ENCODE data around the gene PHC3.
"Not testable (repeated sequence)": the region's sequence is repeated elsewhere in the genome, so short reads cannot be mapped to it uniquely, and the experiment has no call there.

PHC3 gene

GRCh38 chr3:170114165-170114564 is 67.4 kb downstream of the PHC3 start:
- DNase-seq: not testable (repeated sequence)

- DNase-seq: no peak
Observed at GRCh38 chr3:170111147-170111771, 70.3 kb downstream of the PHC3 start.

GRCh38 chr3:170109579-170110293 is 71.8 kb downstream of the PHC3 start:
- no peak for DNase-seq

- DNase-seq: no peak
Observed at GRCh38 chr3:170108955-170109354, 72.6 kb downstream of the PHC3 start.

- no peak for DNase-seq
Observed at GRCh38 chr3:170107941-170108340, 73.6 kb downstream of the PHC3 start.

- DNase-seq: no peak
Observed at GRCh38 chr3:170102431-170102830, 79.1 kb downstream of the PHC3 start.

GRCh38 chr3:170100944-170101343 is 80.6 kb downstream of the PHC3 start:
- DNase-seq: no peak

- DNase-seq: no peak
Observed at GRCh38 chr3:170098753-170099152, 82.8 kb downstream of the PHC3 start.

- DNase-seq: no peak
Observed at GRCh38 chr3:170096342-170096741, 85.2 kb downstream of the PHC3 start.

GRCh38 chr3:170095771-170096170 is 85.8 kb downstream of the PHC3 start:
- no peak for DNase-seq

- DNase-seq: no peak
Observed at GRCh38 chr3:170092907-170093306, 88.6 kb downstream of the PHC3 start.

- DNase-seq: no peak
Observed at GRCh38 chr3:170090601-170090981, 90.9 kb downstream of the PHC3 start.

- DNase-seq: no peak
Observed at GRCh38 chr3:170089862-170090600, 91.5 kb downstream of the PHC3 start.

- no peak for DNase-seq
Observed at GRCh38 chr3:170085396-170085795, 96.1 kb downstream of the PHC3 start.

GRCh38 chr3:170083343-170083742 is 98.2 kb downstream of the PHC3 start:
- no peak for DNase-seq

- no peak for DNase-seq
Observed at GRCh38 chr3:170081079-170081741, 100.3 kb downstream of the PHC3 start.

- DNase-seq: no peak
Observed at GRCh38 chr3:170080605-170081004, 100.9 kb downstream of the PHC3 start.

GRCh38 chr3:170079536-170080165 is 101.9 kb downstream of the PHC3 start:
- no peak for DNase-seq

- DNase-seq: no peak
Observed at GRCh38 chr3:170078620-170079281, 102.8 kb downstream of the PHC3 start.

GRCh38 chr3:170077361-170077760 is 104.2 kb downstream of the PHC3 start:
- DNase-seq: no peak

GRCh38 chr3:170076715-170077238 is 104.8 kb downstream of the PHC3 start:
- no peak for DNase-seq

- no peak for DNase-seq
Observed at GRCh38 chr3:170075441-170076091, 106.0 kb downstream of the PHC3 start.

Data from NCI-H526 treated with DMSO at 0.1 percent for 48 hours (cell line).